A549 treated with Mapracorat at 1 μM for 4 hours (cell line): ENCODE results near the gene NSUN6. TPM values are rescaled to one million over a fixed set of nuclear protein-coding genes. Genes with fewer than 3 reads are reported as not detected.

Experiments used
- total RNA-seq: library from RNA; stranded (reverse); fragments of 200-300 nt; extraction: Qiagen RNA extraction; gene quantifications from 5 replicates; pipeline ENCODE4 v1.2.3, GENCODE V29; 2022

The NSUN6 gene
- 3.5 to 4.3 TPM (median 3.9 TPM) in 5 replicates for total RNA-seq

GRCh38 chr10:18651324-18652007, at the start of gene NSUN6:
NSUN6 (minus strand) TSS chr10:18651587; CDS start chr10:18651203, 384 bp downstream.

DNA sequence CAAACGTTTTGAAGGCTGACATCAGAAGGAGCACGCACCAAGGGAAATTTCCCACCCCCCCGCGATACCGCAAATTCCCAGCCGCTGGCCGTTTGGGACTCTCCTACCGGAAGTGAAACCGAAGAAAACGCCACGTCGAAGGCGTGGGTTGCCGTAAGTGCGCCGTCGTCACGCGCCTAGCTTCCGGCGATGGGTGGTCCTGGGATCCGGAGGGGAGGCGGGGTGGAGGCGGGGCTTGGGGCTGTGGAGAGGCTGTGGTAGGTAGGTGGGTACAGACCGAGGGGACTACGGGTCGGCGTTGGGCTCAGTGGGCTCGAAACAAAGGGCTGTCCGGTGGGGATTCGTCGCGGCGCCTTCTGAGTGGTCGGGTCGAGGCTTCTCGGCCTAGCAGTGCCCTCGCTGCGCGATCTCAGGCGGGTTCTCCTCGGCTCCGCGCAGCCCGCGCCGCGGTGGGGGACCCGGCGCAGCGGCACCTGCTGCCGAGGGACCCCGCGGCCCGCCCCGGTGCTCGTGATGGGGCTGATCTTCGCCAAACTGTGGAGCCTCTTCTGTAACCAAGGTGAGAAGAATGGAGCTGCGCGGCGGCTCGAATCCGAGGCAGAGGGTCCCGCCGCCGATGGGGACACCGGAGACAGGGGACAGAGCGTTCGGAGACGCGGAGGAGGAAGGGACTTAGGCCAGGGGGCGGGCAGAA, 7.9 kb upstream of the NSUN6 start, which contains the start of gene ARL5B:
ARL5B (plus strand) TSS at position 307 of the 694 bp plus-strand sequence; CDS start at position 514, 207 bp downstream.

Other genes starting within 250 kb of the NSUN6 start
- gene ARL5B, start 7.8 kb upstream of the NSUN6 start, total RNA-seq, result 6.5 to 8.1 TPM (median 7.9 TPM) in 5 replicates